ENCODE data around the gene STXBP1.
"Not testable (repeated sequence)": the region's sequence is repeated elsewhere in the genome, so short reads cannot be mapped to it uniquely, and the experiment has no call there.

STXBP1 gene

GRCh38 chr9:127578627-127578951 lies 33.5 kb upstream of the STXBP1 start:
- DNase-seq (ENCODE audit: low spot score), result no peak

DNA sequence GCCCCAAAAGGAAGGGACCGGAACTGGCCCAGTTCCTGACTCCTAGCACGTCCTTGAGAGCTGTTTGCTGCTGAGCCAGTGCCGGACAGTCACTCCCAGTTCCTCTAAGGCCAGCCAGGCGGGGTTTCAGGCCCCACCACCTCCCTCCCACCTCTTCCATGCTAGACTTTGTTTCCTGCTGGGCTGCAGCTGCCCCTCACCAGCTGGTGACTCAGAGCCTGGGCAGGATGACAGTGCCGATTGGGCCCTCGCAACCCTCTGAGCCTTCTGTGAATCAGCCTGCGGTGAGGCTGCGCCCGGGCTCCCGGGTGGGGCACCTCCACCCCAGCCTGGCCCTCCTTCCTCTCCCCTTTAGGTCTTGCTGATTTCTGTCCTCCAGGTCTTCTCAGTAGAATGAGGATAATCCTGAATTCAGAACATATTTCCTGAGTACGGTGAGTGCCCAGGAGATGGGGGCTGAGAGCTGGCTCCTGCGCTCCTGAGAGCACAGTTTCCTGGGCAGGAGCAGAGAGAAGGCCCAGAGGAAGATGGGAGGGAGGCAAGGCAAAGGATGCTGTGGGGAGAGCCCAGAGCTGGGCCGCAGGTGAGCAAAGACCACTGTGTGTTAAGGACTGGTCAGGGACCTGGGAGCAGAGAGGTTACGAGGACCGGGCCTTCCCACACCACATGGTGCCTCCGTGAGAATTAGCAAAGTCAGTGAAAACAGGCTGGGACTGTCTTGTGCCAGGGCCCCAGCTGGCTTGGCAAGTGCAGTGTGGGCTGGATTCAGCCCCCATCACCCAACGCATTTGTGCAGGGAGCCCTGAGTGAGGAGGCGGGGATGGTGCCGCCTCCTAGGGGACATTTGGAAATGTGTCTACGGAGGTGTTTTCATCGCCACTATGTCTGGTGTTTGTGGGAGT lies 32.9 kb upstream of the STXBP1 start:
- no peak for DNase-seq (ENCODE audit: low spot score)

- DNase-seq (ENCODE audit: low spot score), result no peak
These were observed 31.7 kb upstream of the STXBP1 start for GRCh38 chr9:127580366-127580765.

DNA sequence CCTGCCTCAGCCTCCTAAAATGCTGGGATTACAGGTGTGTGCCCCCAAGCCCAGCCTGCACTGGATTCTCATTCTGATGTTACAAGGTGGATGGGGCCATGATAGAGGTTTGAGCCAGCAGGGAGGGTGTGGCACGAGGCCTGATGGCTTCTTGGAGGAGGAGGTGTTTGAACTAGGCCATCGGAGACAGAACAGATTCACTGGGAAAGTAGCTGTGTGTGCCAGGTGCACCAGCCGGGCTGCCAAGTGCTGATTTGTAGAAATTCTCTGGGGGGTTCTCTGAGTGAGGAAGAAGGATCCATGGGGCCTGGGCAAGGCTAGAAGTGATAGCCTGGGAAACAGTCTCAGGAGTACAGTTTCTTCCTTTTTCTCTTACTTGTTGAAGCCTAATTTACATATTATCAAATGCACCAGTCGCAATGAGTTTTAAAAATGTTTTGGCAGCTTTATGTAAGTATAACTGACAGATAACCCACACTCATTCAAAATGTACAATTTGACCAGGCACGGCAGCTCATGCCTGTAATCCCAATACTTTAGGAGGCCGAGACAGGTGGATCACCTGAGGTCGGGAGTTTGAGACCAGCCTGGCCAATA lies 31.1 kb upstream of the STXBP1 start:
- no peak for DNase-seq (ENCODE audit: low spot score)

- not testable (repeated sequence) for DNase-seq (ENCODE audit: low spot score)
These were observed 27.6 kb upstream of the STXBP1 start for GRCh38 chr9:127584474-127584805.

- no peak for DNase-seq (ENCODE audit: low spot score)
These were observed 26.8 kb upstream of the STXBP1 start for GRCh38 chr9:127585161-127585819.

DNA sequence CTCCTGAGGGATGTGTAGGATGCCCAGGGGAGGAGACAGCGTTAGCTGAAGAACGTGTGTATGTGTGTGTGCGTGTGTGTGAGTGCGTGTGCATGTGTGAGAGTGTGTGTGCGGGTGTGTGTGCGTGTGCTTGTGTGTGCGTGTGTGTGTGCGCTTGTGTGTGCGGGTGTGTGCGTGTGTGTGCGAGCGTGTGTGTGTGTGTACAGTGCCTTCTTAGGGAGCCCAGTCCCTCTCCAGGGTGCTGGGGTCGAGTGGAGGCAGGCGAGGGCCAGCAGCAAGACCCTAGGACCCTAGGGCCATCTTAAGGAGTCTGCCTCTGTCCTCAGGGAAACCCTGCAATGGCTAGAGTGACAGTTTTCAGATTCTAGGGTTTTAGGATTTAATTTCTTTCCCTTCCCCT lies 26.0 kb upstream of the STXBP1 start:
- DNase-seq (ENCODE audit: low spot score), result no peak

- peak; percentile 73 for DNase-seq (ENCODE audit: low spot score)
These were observed 25.5 kb upstream of the STXBP1 start for GRCh38 chr9:127586537-127586936.

DNA sequence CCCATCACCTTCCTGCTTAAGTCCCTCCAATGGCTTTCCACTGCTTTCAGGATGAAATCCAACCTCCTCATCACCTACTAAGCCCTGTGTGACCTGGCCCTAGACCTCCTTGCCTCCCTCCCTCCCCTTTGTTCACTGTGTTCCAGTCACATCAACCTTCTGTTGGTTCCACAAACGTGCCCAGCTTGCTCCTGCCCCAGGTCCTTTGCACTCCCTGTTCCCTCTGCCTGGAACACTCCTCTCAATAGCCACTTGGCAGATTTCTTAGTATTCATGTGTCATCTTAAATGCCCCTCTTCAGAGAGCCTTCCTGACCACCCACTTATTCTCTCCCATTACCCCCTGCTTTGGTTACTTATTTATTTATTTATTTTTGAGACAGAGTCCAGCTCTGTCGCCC lies 24.1 kb upstream of the STXBP1 start:
- DNase-seq (ENCODE audit: low spot score), result no peak

DNA sequence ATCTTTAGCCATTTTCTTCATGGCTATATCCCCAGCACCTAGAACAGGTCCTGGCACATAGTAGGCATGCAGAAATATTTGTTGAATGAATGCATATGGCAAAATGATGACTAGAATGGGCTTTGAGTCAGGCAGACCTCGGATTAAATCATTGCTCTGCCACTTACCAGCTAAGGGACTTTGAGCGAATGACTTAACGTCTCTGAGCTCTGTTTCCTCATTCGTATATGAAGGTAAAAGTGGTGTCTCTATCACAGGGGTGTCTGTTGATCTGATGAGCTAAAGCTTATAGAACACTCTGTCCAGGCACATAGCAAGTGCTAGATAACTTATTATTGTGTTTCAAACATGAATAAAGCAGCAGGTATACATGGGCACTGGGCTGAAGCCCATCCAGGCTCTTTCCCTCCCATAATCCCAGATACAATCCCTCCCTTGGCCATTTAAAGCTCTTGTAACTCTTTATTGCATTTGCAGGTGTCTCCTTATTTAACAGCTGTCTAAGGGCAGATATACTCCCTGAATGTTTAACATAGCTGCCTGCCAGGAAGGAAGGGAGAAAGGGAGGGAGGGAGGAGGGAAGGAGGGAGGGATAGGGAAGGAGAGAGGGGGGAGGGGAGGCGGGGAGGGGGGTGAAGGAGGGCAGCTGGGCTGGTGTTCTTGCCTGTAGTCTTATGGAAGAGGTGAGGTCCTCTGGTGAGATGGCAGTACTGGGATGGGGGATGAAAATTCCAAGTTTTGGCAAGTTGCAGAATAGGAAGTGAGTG lies 23.2 kb upstream of the STXBP1 start:
- no peak for DNase-seq (ENCODE audit: low spot score)

DNA sequence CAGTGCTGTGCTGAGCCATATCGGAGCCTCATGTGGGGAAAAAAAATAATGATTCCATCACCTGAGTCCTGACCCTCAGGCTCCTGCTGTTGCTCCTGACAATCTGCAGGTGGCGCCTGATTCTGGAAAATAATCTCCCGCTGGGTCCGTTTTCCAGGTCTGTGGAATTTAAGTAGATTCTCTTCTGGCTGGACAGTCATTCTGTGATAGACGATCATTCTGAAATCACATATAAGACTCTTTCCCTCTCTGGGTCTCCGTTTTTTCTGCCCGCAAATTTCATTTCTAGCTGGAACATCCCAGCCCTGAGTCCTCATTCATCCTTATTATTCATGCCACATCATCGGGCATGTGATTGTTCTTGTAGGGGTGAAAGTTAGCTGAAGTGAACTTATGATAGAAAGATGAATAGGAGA lies 22.1 kb upstream of the STXBP1 start:
- DNase-seq (ENCODE audit: low spot score), result peak; percentile 80

DNA sequence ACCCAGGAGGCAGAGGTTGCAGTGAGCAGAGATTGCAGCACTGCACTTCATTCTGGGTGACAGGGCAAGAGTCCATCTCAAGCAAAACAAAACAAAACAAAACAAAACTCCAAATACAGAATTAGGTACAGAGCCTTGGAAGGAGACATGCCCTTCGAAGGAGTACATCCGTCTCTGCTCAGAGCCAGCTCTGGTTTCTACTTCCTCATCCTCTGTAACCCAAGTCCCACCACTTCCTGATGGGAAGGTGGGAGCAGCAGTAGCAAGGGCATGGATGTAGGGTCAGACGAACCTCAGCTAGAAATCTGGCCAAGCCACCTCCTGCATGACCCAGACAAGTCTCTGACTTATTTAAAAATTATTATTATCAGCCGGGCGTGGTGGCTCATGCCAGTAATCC lies 16.5 kb upstream of the STXBP1 start:
- DNase-seq (ENCODE audit: low spot score), result no peak

- no peak for DNase-seq (ENCODE audit: low spot score)
These were observed 13.1 kb upstream of the STXBP1 start for GRCh38 chr9:127598839-127599549.

- no peak for DNase-seq (ENCODE audit: low spot score)
These were observed 12.6 kb upstream of the STXBP1 start for GRCh38 chr9:127599550-127599891.

- no peak for DNase-seq (ENCODE audit: low spot score)
These were observed 8.9 kb upstream of the STXBP1 start for GRCh38 chr9:127603226-127603625.

DNA sequence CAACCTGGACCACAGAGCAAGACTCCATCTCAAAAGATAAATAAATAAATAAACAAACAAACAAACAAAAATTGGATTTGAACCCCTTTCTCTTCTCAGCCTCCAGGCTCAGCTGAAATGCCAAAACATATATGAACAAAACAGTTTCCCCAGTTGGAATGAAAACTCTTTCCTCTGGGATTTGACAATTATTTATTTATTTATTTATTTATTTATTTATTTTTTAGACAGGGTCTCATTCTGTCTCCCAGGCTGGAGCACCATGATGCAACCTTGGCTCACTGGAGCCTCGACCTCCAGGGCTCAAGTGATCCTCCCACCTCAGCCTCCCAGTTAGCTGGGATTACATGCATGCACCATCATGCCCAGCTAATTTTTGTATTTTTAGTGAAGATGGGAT lies 6.0 kb upstream of the STXBP1 start:
- no peak for DNase-seq (ENCODE audit: low spot score)

GRCh38 chr9:127608104-127608966 lies 3.7 kb upstream of the STXBP1 start:
- peak; percentile 98 for DNase-seq (ENCODE audit: low spot score)

DNA sequence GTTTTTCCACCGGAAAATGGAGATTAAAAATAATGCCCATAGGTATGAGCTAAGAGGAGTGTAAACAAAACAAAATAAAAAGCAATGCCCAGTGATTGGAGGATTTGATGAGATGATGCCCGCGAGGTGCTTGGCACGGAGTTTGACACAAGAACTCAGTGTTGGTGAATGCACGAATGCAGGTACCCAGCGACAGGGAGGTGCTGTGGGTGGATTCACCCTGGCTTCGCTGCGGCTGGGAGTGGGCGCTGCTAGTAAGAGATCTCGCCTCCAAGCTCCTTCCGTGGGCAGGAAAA lies 526 bp upstream of the STXBP1 start:
- DNase-seq (ENCODE audit: low spot score), result no peak

DNA sequence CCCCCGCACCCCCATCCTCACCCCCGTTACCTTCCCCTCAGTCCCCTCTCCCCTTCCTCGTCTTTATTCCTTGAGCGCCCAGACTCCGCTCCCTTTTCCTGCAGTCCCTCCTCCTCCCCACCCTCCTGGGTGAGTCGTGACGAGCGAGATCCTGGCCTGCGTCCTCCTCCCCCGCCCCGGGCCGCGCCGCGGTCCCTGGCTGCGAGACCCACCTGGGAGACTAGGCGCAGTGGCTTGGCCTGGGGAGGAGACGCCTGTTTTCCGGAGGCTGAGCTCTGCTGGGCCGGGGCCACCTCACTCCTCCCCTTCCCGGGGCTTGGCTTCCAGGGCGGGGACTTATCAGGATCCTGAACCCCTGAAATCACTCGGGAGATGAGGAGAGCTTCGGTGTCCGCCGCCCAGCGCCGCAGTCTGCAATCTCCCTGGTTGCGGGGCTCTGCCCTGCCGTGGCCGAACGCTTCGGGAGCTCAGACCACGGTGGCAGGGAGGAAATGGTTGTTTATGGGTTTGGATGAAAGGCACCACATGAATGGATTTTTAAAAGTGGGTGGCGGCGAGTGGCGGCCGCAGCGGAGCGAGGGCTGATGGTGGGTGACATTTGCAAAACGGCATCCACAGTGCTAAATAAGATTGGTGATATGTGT lies 984 bp downstream of the STXBP1 start:
- peak; percentile 80 for DNase-seq (ENCODE audit: low spot score)

DNA sequence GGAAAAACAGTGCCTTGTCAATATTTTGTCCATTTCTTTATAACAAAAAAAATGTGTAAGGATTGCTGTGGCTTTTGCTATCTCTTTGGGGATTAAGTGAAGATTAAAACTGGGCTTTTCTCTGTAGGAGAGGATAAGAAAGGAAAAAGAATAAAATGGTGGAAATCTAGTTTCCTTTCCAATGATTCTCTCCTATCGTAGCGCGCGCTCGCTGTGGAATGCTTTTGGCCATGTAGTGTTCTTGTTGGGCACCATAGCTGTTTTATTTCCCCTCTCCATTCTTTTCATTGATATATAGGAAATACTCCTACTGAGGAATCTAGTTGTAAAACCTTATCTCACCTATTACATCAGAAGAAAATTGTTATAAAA lies 1.5 kb downstream of the STXBP1 start:
- no peak for DNase-seq (ENCODE audit: low spot score)

DNA sequence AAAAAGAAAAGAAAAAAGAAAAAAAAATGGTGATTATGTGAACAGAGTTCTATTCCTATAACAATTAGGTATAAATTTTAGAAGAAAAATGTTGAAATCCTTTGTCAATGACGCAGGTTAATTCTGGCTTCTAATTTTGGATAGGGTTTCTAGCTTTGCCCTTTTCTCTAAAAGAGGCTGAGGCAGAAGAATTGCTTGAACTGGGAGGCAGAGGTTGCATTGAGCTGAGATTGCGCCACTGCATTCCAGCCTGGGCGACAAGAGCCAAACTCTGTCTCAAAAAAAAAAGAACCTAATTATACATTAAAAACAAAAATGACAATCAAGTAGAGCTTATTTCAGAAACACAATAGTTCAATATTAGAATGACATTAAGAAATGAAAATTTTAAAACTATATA lies 2.9 kb downstream of the STXBP1 start:
- DNase-seq (ENCODE audit: low spot score), result no peak

Measured in HuH-7.5 (cell line).